ENCODE measurements around the gene CCDC178. TPM values are rescaled to one million over a fixed set of nuclear protein-coding genes. Genes with fewer than 3 reads are reported as not detected.

The CCDC178 gene
- total RNA-seq, 1 experiment from 2014 or later: not detected

DNA sequence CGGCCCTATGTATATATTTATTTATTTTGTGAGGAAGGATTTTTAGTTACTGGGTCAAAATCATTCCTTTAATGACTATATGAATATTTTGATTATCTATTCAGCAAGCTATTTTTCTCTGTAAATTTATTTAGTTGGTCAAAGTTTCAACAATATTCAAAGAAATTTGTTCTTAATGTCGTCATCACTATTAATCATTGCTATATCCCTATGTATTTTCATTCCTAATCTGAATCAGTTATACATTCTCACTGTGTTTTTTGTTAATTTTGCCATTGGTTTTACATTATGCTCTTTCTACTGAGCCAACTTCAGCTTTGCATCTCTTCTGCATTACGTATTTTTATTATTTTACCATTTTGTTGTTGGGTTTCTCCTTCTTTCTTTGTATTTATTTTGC, 105.7 kb downstream of the CCDC178 start:
- RAD21 ChIA-PET (ENCODE audit: low non-redundant PET in 1 of 2, low total read pairs in 2 of 2, uncharacterized antibody in 2 of 2, unreplicated experiment in 2 of 2): no interaction called here
- H3K27me3 ChIP-seq (ENCODE audit: insufficient read depth, low read length): no peaks in the 10 kb centered on the region
- BruUV-seq (replicated peaks): no TSS peak
- POLR2A ChIA-PET: no interaction called here
- no peak overlapping the region for H3K4me2 ChIP-seq (ENCODE audit: low read length)
- no peaks in the 10 kb centered on the region for H3K4me1 ChIP-seq (ENCODE audit: control insufficient read depth in 1 of 2, insufficient read depth in 2 of 2, low read length in 2 of 2)
- H3K9me3 ChIP-seq (ENCODE audit: control insufficient read depth in 1 of 2, insufficient read depth in 1 of 2, low read depth in 1 of 2, low read length in 2 of 2): peaks cover 5 to 18% of the 10 kb centered on the region in 2 experiments; a peak in 3 of 4 replicates
- H3K9me2 ChIP-seq (ENCODE audit: insufficient read depth): no peaks in the 10 kb centered on the region
- intact Hi-C loops (cut with micrococcal nuclease): no loop called here
- H3K9ac ChIP-seq (ENCODE audit: low read length): no peak overlapping the region
- no peak for DNase-seq (ENCODE audit: low read depth, low spot score)
- H3K36me3 ChIP-seq (ENCODE audit: control insufficient read depth in 1 of 2, insufficient read depth in 2 of 2, low read length in 2 of 2): no peaks in the 10 kb centered on the region
- no peaks in the 10 kb centered on the region; the same call in 1 of the 2 replicates for H4K20me1 ChIP-seq (ENCODE audit: insufficient read depth)
- H3K27ac ChIP-seq (ENCODE audit: low read depth, low read length): no peak overlapping the region
- no peak for ATAC-seq
- H3K79me2 ChIP-seq (ENCODE audit: insufficient read depth, low read length): no peaks in the 10 kb centered on the region
- CTCF ChIA-PET: no interaction called here
- H2AFZ ChIP-seq (ENCODE audit: low read depth, low read length, poor library complexity, severe bottlenecking): no peak overlapping the region
- no peak overlapping the region for H3K4me3 ChIP-seq (replicated peaks in 1 of 2; ENCODE audit: low read depth in 1 of 2, low read length in 2 of 2)
- TF ChIP-seq EZH2phosphoT487 (IDR thresholded peaks at IDR 0.05; ENCODE audit: borderline replicate concordance): no peak
- no peak for TF ChIP-seq TCF7L2 (IDR thresholded peaks at IDR 0.05; ENCODE audit: borderline replicate concordance, extremely low read depth, insufficient read depth, insufficient read length)
- no peak for TF ChIP-seq FOSL1 (IDR thresholded peaks at IDR 0.05; ENCODE audit: low read depth)
- no peak for TF ChIP-seq ZFX (IDR thresholded peaks at IDR 0.05)
- TF ChIP-seq POLR2AphosphoS5 (IDR thresholded peaks at IDR 0.05; ENCODE audit: low read depth, low read length): no peak
- TF ChIP-seq RAD21 (IDR thresholded peaks at IDR 0.05; ENCODE audit: low read depth): no peak
- TF ChIP-seq SIN3A (IDR thresholded peaks at IDR 0.05; ENCODE audit: low read depth): no peak
- no peak for TF ChIP-seq EZH2 (IDR thresholded peaks at IDR 0.05)
- no peak for TF ChIP-seq CEBPB (IDR thresholded peaks at IDR 0.05; ENCODE audit: low read depth)
- no peak for TF ChIP-seq ATF3 (IDR thresholded peaks at IDR 0.05)
- no peak for TF ChIP-seq SRF (IDR thresholded peaks at IDR 0.05; ENCODE audit: low read depth)
- TF ChIP-seq MAX (IDR thresholded peaks at IDR 0.05): no peak
- TF ChIP-seq POLR2A (IDR thresholded peaks at IDR 0.05; ENCODE audit: borderline replicate concordance, extremely low read depth, insufficient read depth, insufficient read length): no peak
- no peak for TF ChIP-seq JUND (IDR thresholded peaks at IDR 0.05)
- no peak for TF ChIP-seq CBX3 (IDR thresholded peaks at IDR 0.05; ENCODE audit: low read depth)

Data from HCT116 (cell line).